K562 (cell line): ENCODE results near the gene DST. TPM values are rescaled to one million over a fixed set of nuclear protein-coding genes. Genes with fewer than 3 reads are reported as not detected.

Experiments used
- GATAD2B ChIP-seq: fragments of 450-650 bp; IDR thresholded peaks from 2 replicates; pipeline ENCODE4 v1.6.1; 2017; ENCODE audit warnings: mild to moderate bottlenecking, borderline replicate concordance
- KLF10 ChIP-seq: fragments of 250-450 bp; sonication (Bioruptor Pico); IDR thresholded peaks from 2 replicates; pipeline ENCODE4 v1.6.1; 2021; ENCODE audit warnings: matching md5 sums
- RBBP5 ChIP-seq: fragments of 200-600 bp; sonication (generic); IDR thresholded peaks from 2 replicates; pipeline ENCODE4 v1.6.1; 2012; ENCODE audit warnings: borderline replicate concordance, mild to moderate bottlenecking, low read length, control low read depth, inconsistent platforms; ENCODE audit not compliant: insufficient read depth, poor library complexity, severe bottlenecking
- SIX5 ChIP-seq, 2 experiments: IDR thresholded peaks; 2 replicates each; pipeline ENCODE4 v1.6.1; 2011; ENCODE audit warnings: low read length in 2 of 2, borderline replicate concordance in 1 of 2, low read depth in 1 of 2, mild to moderate bottlenecking in 1 of 2, moderate library complexity in 1 of 2; ENCODE audit not compliant: insufficient read depth in 1 of 2
- TAL1 ChIP-seq: fragments of 450-650 bp; IDR thresholded peaks from 2 replicates; pipeline ENCODE4 v1.6.1; 2016; ENCODE audit warnings: mild to moderate bottlenecking
- polyA plus RNA-seq, 8 experiments: library from polyadenylated mRNA; depleted of rRNA in 4 of 8; stranded (reverse) in 5 of 8; unstranded in 3 of 8; fragments of >200 nt; fragmentation: Nextera tagmentation in 2 of 8; fragmentation: Illumina TruSeq in 1 of 8; extraction: Ambion mirVana in 2 of 8; extraction: Trizol in 1 of 8; gene quantifications; 2 replicates each; pipeline versions ENCODE4 v1.2.1 to v1.2.3, GENCODE V29; 2011 to 2014; ENCODE audit warnings: inconsistent platforms in 1 of 8, missing spikeins in 1 of 8
- total RNA-seq, 7 experiments: library from RNA; depleted of rRNA in 6 of 7; stranded (reverse); fragments of >200 nt in 6 of 7; fragmentation: Illumina TruSeq in 2 of 7; extraction: Trizol in 2 of 7; gene quantifications; 2 replicates each; pipeline versions ENCODE4 v1.2.1 to v1.2.3, GENCODE V29; 2011 to 2021; ENCODE audit warnings: low replicate concordance in 1 of 7
- TF ChIP-seq, protein P1 (sequence below): fragments of 450-650 bp; IDR thresholded peaks from 2 replicates; pipeline ENCODE4 v1.6.1; 2016; ENCODE audit warnings: mild to moderate bottlenecking, moderate library complexity
- TF ChIP-seq, protein P2 (sequence below): fragments of 450-650 bp; formaldehyde crosslinking; IDR thresholded peaks from 2 replicates; pipeline ENCODE4 v1.4.0; 2020; ENCODE audit warnings: mild to moderate bottlenecking, moderate library complexity
- TF ChIP-seq, protein P3 (sequence below): fragments of 250-450 bp; sonication (Bioruptor Pico); IDR thresholded peaks from 2 replicates; pipeline ENCODE4 v1.5.0; 2020; ENCODE audit warnings: mild to moderate bottlenecking
- TF ChIP-seq, protein P4 (sequence below): fragments of 450-650 bp; formaldehyde crosslinking; IDR thresholded peaks from 2 replicates; pipeline ENCODE4 v1.4.0; 2022; ENCODE audit warnings: mild to moderate bottlenecking, moderate library complexity
- TF ChIP-seq, protein P5 (sequence below): IDR thresholded peaks from 2 replicates; pipeline ENCODE4 v1.6.1; 2014; ENCODE audit warnings: antibody characterized with exemption

DST gene
- total and polyA plus RNA-seq, 9 of the 15 experiments (the other 6 are each of a cell fraction or from before 2014, with no cell fraction given): 5.2 to 21.9 (median 13.3) TPM

DNA sequence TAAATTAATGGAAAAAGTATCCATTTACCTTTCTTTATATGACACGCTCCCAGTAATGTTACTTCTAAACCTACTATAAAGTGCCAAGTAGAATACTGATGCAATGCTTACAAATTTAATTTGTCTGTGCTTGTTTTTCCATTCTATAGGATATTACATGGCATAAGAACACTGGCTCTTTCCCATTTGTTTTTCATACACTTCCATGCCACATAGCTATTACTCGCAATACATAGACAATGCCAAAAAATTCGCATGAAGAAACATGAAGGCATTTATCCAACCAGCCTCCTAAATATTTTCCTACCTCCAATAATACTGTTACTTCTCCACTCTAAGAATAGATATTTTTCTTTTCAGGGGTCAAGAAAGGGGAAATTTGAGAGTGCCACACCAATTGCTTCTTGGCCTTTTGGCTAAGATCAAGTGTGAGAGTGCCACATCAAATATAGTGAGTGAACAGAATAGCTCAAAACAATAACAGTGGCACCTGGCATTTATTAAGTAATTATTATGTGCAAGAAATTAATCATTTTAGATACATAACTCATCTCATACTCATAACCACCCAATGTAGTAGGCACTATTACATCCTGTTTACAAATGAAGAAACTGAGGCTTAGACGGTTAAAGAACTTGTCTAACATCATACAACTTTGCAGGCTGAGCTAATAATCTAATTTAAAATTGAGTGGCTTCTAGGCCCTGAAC is 845 bp upstream of the DST start (continued):
- TF ChIP-seq, protein P1, sequence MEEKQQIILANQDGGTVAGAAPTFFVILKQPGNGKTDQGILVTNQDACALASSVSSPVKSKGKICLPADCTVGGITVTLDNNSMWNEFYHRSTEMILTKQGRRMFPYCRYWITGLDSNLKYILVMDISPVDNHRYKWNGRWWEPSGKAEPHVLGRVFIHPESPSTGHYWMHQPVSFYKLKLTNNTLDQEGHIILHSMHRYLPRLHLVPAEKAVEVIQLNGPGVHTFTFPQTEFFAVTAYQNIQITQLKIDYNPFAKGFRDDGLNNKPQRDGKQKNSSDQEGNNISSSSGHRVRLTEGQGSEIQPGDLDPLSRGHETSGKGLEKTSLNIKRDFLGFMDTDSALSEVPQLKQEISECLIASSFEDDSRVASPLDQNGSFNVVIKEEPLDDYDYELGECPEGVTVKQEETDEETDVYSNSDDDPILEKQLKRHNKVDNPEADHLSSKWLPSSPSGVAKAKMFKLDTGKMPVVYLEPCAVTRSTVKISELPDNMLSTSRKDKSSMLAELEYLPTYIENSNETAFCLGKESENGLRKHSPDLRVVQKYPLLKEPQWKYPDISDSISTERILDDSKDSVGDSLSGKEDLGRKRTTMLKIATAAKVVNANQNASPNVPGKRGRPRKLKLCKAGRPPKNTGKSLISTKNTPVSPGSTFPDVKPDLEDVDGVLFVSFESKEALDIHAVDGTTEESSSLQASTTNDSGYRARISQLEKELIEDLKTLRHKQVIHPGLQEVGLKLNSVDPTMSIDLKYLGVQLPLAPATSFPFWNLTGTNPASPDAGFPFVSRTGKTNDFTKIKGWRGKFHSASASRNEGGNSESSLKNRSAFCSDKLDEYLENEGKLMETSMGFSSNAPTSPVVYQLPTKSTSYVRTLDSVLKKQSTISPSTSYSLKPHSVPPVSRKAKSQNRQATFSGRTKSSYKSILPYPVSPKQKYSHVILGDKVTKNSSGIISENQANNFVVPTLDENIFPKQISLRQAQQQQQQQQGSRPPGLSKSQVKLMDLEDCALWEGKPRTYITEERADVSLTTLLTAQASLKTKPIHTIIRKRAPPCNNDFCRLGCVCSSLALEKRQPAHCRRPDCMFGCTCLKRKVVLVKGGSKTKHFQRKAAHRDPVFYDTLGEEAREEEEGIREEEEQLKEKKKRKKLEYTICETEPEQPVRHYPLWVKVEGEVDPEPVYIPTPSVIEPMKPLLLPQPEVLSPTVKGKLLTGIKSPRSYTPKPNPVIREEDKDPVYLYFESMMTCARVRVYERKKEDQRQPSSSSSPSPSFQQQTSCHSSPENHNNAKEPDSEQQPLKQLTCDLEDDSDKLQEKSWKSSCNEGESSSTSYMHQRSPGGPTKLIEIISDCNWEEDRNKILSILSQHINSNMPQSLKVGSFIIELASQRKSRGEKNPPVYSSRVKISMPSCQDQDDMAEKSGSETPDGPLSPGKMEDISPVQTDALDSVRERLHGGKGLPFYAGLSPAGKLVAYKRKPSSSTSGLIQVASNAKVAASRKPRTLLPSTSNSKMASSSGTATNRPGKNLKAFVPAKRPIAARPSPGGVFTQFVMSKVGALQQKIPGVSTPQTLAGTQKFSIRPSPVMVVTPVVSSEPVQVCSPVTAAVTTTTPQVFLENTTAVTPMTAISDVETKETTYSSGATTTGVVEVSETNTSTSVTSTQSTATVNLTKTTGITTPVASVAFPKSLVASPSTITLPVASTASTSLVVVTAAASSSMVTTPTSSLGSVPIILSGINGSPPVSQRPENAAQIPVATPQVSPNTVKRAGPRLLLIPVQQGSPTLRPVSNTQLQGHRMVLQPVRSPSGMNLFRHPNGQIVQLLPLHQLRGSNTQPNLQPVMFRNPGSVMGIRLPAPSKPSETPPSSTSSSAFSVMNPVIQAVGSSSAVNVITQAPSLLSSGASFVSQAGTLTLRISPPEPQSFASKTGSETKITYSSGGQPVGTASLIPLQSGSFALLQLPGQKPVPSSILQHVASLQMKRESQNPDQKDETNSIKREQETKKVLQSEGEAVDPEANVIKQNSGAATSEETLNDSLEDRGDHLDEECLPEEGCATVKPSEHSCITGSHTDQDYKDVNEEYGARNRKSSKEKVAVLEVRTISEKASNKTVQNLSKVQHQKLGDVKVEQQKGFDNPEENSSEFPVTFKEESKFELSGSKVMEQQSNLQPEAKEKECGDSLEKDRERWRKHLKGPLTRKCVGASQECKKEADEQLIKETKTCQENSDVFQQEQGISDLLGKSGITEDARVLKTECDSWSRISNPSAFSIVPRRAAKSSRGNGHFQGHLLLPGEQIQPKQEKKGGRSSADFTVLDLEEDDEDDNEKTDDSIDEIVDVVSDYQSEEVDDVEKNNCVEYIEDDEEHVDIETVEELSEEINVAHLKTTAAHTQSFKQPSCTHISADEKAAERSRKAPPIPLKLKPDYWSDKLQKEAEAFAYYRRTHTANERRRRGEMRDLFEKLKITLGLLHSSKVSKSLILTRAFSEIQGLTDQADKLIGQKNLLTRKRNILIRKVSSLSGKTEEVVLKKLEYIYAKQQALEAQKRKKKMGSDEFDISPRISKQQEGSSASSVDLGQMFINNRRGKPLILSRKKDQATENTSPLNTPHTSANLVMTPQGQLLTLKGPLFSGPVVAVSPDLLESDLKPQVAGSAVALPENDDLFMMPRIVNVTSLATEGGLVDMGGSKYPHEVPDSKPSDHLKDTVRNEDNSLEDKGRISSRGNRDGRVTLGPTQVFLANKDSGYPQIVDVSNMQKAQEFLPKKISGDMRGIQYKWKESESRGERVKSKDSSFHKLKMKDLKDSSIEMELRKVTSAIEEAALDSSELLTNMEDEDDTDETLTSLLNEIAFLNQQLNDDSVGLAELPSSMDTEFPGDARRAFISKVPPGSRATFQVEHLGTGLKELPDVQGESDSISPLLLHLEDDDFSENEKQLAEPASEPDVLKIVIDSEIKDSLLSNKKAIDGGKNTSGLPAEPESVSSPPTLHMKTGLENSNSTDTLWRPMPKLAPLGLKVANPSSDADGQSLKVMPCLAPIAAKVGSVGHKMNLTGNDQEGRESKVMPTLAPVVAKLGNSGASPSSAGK: no peak
- TF ChIP-seq, protein P2, sequence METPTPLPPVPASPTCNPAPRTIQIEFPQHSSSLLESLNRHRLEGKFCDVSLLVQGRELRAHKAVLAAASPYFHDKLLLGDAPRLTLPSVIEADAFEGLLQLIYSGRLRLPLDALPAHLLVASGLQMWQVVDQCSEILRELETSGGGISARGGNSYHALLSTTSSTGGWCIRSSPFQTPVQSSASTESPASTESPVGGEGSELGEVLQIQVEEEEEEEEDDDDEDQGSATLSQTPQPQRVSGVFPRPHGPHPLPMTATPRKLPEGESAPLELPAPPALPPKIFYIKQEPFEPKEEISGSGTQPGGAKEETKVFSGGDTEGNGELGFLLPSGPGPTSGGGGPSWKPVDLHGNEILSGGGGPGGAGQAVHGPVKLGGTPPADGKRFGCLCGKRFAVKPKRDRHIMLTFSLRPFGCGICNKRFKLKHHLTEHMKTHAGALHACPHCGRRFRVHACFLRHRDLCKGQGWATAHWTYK: no peak
- no peak for TF ChIP-seq KLF10 (CRISPR knock-in tag)
- TF ChIP-seq, protein P3, sequence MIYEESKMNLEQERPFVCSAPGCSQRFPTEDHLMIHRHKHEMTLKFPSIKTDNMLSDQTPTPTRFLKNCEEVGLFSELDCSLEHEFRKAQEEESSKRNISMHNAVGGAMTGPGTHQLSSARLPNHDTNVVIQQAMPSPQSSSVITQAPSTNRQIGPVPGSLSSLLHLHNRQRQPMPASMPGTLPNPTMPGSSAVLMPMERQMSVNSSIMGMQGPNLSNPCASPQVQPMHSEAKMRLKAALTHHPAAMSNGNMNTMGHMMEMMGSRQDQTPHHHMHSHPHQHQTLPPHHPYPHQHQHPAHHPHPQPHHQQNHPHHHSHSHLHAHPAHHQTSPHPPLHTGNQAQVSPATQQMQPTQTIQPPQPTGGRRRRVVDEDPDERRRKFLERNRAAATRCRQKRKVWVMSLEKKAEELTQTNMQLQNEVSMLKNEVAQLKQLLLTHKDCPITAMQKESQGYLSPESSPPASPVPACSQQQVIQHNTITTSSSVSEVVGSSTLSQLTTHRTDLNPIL (CRISPR knock-in tag): no peak
- TF ChIP-seq TAL1: no peak
- no peak for TF ChIP-seq RBBP5
- no peak for TF ChIP-seq GATAD2B
- no peak for TF ChIP-seq SIX5 (IDR thresholded peaks at IDR 0.05; ENCODE audit: borderline replicate concordance in 1 of 2, insufficient read depth in 1 of 2, low read depth in 1 of 2, low read length in 2 of 2)
- TF ChIP-seq, protein P4, sequence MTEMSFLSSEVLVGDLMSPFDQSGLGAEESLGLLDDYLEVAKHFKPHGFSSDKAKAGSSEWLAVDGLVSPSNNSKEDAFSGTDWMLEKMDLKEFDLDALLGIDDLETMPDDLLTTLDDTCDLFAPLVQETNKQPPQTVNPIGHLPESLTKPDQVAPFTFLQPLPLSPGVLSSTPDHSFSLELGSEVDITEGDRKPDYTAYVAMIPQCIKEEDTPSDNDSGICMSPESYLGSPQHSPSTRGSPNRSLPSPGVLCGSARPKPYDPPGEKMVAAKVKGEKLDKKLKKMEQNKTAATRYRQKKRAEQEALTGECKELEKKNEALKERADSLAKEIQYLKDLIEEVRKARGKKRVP: no peak
- TF ChIP-seq, protein P5, sequence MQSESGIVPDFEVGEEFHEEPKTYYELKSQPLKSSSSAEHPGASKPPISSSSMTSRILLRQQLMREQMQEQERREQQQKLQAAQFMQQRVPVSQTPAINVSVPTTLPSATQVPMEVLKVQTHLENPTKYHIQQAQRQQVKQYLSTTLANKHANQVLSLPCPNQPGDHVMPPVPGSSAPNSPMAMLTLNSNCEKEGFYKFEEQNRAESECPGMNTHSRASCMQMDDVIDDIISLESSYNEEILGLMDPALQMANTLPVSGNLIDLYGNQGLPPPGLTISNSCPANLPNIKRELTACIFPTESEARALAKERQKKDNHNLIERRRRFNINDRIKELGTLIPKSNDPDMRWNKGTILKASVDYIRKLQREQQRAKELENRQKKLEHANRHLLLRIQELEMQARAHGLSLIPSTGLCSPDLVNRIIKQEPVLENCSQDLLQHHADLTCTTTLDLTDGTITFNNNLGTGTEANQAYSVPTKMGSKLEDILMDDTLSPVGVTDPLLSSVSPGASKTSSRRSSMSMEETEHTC: no peak
